Thyroid gland (tissue), 4 donors: Measurements from ENCODE around the gene SLC24A3.

Experiments
- CTCF ChIP-seq, 6 experiments: fragments of 200-600 bp in 3 of 6; fragments of 450-650 bp in 3 of 6; sonication (generic) in 3 of 6; IDR thresholded peaks; one replicate each; pipeline ENCODE4 v1.5.1; 2016 to 2019; ENCODE audit warnings: antibody characterized with exemption in 6 of 6, mild to moderate bottlenecking in 2 of 6, inconsistent platforms in 1 of 6, moderate library complexity in 1 of 6
- POLR2A ChIP-seq, 2 donors: fragments of 450-650 bp; IDR thresholded peaks; one replicate each; pipeline ENCODE4 v1.6.1; 2017; ENCODE audit warnings: antibody characterized with exemption in 2 of 2, mild to moderate bottlenecking in 2 of 2, moderate library complexity in 1 of 2

DNA sequence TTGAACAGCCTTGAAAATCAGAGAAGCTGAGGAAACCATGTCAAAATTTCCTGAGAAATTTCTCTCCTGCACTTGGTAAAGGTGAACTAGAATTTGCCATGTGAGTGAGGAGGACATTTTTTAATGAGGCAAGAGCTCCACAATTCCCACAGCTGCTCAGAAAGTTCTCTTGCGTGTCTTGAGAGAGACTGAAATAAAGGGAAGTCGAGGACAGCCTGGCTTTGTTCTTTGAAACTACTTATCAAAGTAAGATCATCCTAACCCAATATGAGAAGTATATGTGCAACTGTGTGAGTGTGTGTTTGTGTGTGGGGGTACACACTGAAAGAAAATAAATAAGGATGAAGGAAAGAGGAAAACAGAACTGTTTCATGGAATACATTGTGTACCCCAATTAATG is 163.4 kb downstream of the SLC24A3 start:
- TF ChIP-seq CTCF (IDR thresholded peaks at IDR 0.05) (no peak), POLR2A (IDR thresholded peaks at IDR 0.05) (no peak)
